ENCODE data around the gene KRT16. TPM values are rescaled to one million over a fixed set of nuclear protein-coding genes. Genes with fewer than 3 reads are reported as not detected.
"Not testable (repeated sequence)": the region's sequence is repeated elsewhere in the genome, so short reads cannot be mapped to it uniquely, and the experiment has no call there.

Gene KRT16
- total and polyA plus RNA-seq, 2 donors (not counting 1 experiment from before 2014, with no cell fraction given): not detected

DNA sequence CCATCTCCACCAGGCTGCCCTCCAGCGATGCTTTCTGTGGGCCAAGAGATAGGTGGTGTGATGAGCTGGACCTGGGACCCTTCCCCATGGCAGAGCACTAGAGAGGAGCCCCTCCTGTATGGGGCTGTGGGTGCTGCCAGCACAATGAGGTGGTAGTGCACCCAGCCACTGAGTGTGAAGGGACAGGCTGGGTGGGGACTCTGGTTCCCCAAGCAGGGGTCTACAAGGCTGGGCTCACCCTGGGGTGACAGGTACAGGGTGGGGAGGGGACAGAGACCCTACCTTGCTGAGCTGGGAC, 15.5 kb upstream of the KRT16 start:
- H3K9me3 ChIP-seq (ENCODE audit: control extremely low read depth in 1 of 3, control insufficient read depth in 2 of 3, insufficient read depth in 1 of 3, low read length in 2 of 3); H3K27ac Mint-ChIP-seq; H2AFZ ChIP-seq (ENCODE audit: insufficient read depth, low read depth, low read length, poor library complexity, severe bottlenecking); H3K9ac ChIP-seq (ENCODE audit: low read length); H3K4me1 ChIP-seq (ENCODE audit: control insufficient read depth in 2 of 2, insufficient read depth in 2 of 2, low read length in 2 of 2); H3K4me3 Mint-ChIP-seq; POLR2A ChIA-PET; H3K36me3 ChIP-seq (replicated peaks in 1 of 2; ENCODE audit: control extremely low read depth in 1 of 2, control insufficient read depth in 1 of 2, extremely low read depth in 1 of 2, insufficient read depth in 2 of 2, low read length in 1 of 2); H4K20me1 ChIP-seq (ENCODE audit: control insufficient read depth, insufficient read depth, low read length, poor library complexity, severe bottlenecking); ATAC-seq (ENCODE audit: low read depth); intact Hi-C loops (cut with micrococcal nuclease); CTCF ChIA-PET; DNase-seq; H3K27ac ChIP-seq (ENCODE audit: low read length in 2 of 2); H3K4me3 ChIP-seq (ENCODE audit: control extremely low read depth in 1 of 5, extremely low read depth in 1 of 5, insufficient read depth in 1 of 5, low read depth in 2 of 5, low read length in 4 of 5); H3K79me2 ChIP-seq (ENCODE audit: control insufficient read depth, insufficient read depth, low read length); H3K9me3 Mint-ChIP-seq (ENCODE audit: insufficient read depth); H3K4me1 Mint-ChIP-seq; H3K4me2 ChIP-seq (replicated peaks; ENCODE audit: low read depth, low read length, poor library complexity, severe bottlenecking); H3K27me3 ChIP-seq (replicated peaks in 1 of 4; ENCODE audit: control extremely low read depth in 1 of 4, control insufficient read depth in 3 of 4, insufficient read depth in 4 of 4, low read length in 3 of 4): not testable (repeated sequence)
- WGBS (ENCODE audit: insufficient coverage): no CpG with 5 or more reads among the region's 1 CpG
- peaks cover 15% of the 10 kb centered on the region for H3K27me3 Mint-ChIP-seq

DNA sequence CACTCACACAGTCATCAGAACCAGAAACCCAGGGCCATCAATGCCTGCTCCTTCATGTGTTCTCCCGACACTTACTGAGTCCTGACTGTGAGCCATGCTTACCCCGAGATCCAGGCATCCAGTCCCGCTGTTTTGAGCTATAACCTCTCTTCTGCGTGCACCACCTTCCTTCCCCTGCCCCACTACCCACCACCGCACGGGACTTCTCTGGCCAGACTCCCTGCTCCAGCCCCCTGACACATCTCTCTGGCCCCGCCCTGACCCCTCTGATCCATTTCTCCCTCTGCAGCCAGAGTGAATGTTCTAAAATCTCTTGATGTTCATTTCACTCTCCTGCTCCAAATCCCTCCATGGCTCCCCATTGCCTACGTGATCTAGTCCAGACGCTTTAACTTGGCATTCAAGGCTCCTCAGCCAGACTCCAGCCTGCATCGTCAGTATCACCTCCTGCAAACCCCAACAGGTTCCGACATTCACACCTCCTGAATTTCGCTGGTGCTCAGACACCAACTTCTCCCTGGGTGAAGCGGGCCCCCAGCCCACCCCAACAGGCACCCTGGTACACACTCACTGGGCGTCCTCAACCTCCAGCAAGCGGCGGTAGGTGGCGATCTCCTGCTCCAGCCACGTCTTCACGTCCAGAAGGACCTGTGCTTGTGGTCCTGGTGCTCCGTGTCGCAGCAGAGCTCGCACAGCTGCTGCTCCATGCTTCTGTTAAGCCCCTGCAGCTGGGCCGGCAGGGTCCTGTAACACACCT, 14.9 kb upstream of the KRT16 start:
- Mint-ChIP-seq H3K9me3 (ENCODE audit: insufficient read depth) (no peaks in the 10 kb centered on the region), H3K4me1 (no peaks in the 10 kb centered on the region), H3K27ac (no peak overlapping the region), H3K4me3 (no peak overlapping the region), H3K27me3 (peaks cover 15% of the 10 kb centered on the region)
- H3K9ac ChIP-seq (ENCODE audit: low read length): no peak overlapping the region
- TF ChIP-seq, protein P1, sequence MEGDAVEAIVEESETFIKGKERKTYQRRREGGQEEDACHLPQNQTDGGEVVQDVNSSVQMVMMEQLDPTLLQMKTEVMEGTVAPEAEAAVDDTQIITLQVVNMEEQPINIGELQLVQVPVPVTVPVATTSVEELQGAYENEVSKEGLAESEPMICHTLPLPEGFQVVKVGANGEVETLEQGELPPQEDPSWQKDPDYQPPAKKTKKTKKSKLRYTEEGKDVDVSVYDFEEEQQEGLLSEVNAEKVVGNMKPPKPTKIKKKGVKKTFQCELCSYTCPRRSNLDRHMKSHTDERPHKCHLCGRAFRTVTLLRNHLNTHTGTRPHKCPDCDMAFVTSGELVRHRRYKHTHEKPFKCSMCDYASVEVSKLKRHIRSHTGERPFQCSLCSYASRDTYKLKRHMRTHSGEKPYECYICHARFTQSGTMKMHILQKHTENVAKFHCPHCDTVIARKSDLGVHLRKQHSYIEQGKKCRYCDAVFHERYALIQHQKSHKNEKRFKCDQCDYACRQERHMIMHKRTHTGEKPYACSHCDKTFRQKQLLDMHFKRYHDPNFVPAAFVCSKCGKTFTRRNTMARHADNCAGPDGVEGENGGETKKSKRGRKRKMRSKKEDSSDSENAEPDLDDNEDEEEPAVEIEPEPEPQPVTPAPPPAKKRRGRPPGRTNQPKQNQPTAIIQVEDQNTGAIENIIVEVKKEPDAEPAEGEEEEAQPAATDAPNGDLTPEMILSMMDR (IDR thresholded peaks at IDR 0.05): no peak
- TF ChIP-seq EZH2 (IDR thresholded peaks at IDR 0.05; ENCODE audit: borderline replicate concordance, insufficient read depth, low read depth, low read length, poor library complexity, severe bottlenecking): no peak
- no peaks in the 10 kb centered on the region for H3K9me3 ChIP-seq (ENCODE audit: control extremely low read depth in 1 of 3, control insufficient read depth in 2 of 3, insufficient read depth in 1 of 3, low read length in 2 of 3)
- 96% methylated on average over 22 of the region's 23 CpGs for WGBS (ENCODE audit: insufficient coverage)
- no peak for DNase-seq
- ATAC-seq (ENCODE audit: low read depth): no peak
- no peaks in the 10 kb centered on the region for H3K4me1 ChIP-seq (ENCODE audit: control insufficient read depth in 2 of 2, insufficient read depth in 2 of 2, low read length in 2 of 2)
- POLR2A ChIA-PET: no interaction called here
- H3K4me3 ChIP-seq (ENCODE audit: control extremely low read depth in 1 of 5, extremely low read depth in 1 of 5, insufficient read depth in 1 of 5, low read depth in 2 of 5, low read length in 4 of 5): no peak overlapping the region
- H3K36me3 ChIP-seq (replicated peaks in 1 of 2; ENCODE audit: control extremely low read depth in 1 of 2, control insufficient read depth in 1 of 2, extremely low read depth in 1 of 2, insufficient read depth in 2 of 2, low read length in 1 of 2): no peaks in the 10 kb centered on the region
- H3K27me3 ChIP-seq (replicated peaks in 1 of 4; ENCODE audit: control extremely low read depth in 1 of 4, control insufficient read depth in 3 of 4, insufficient read depth in 4 of 4, low read length in 3 of 4): no peaks in the 10 kb centered on the region
- CTCF ChIA-PET: no interaction called here
- no peak overlapping the region for H3K4me2 ChIP-seq (replicated peaks; ENCODE audit: low read depth, low read length, poor library complexity, severe bottlenecking)
- no peak overlapping the region for H2AFZ ChIP-seq (ENCODE audit: insufficient read depth, low read depth, low read length, poor library complexity, severe bottlenecking)
- intact Hi-C loops (cut with micrococcal nuclease): no loop called here
- no peaks in the 10 kb centered on the region for H4K20me1 ChIP-seq (ENCODE audit: control insufficient read depth, insufficient read depth, low read length, poor library complexity, severe bottlenecking)
- no peak overlapping the region for H3K27ac ChIP-seq (ENCODE audit: low read length in 2 of 2)
- H3K79me2 ChIP-seq (ENCODE audit: control insufficient read depth, insufficient read depth, low read length): no peaks in the 10 kb centered on the region

DNA sequence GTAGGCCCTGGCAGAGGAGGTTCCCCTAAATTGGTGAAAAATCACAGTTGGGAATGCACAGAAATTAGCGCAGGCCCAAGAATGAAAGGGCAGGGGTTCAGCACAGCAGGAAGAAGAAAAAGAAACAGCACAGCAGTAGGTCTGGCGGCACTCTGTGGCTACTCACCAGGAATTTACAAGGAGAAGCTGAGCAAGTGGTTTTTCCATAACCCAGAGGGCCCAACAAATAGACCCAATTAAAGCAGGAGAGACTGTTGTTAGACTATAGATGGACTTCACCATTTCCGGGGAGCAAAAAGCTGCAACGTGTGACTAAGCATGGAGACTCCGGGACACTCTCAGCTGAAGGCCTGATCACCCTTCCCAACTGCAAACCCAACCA, 14.3 kb upstream of the KRT16 start:
- H3K4me3 ChIP-seq (ENCODE audit: control extremely low read depth in 1 of 5, extremely low read depth in 1 of 5, insufficient read depth in 1 of 5, low read depth in 2 of 5, low read length in 4 of 5); CTCF ChIA-PET; H3K9me3 ChIP-seq (ENCODE audit: control extremely low read depth in 1 of 3, control insufficient read depth in 2 of 3, insufficient read depth in 1 of 3, low read length in 2 of 3); H3K27ac Mint-ChIP-seq; H3K9me3 Mint-ChIP-seq (ENCODE audit: insufficient read depth); H3K4me1 ChIP-seq (ENCODE audit: control insufficient read depth in 2 of 2, insufficient read depth in 2 of 2, low read length in 2 of 2); ATAC-seq (ENCODE audit: low read depth); H3K79me2 ChIP-seq (ENCODE audit: control insufficient read depth, insufficient read depth, low read length); H3K4me3 Mint-ChIP-seq; DNase-seq; H3K27me3 ChIP-seq (replicated peaks in 1 of 4; ENCODE audit: control extremely low read depth in 1 of 4, control insufficient read depth in 3 of 4, insufficient read depth in 4 of 4, low read length in 3 of 4); POLR2A ChIA-PET; H3K27ac ChIP-seq (ENCODE audit: low read length in 2 of 2); H3K9ac ChIP-seq (ENCODE audit: low read length); intact Hi-C loops (cut with micrococcal nuclease); H4K20me1 ChIP-seq (ENCODE audit: control insufficient read depth, insufficient read depth, low read length, poor library complexity, severe bottlenecking); H2AFZ ChIP-seq (ENCODE audit: insufficient read depth, low read depth, low read length, poor library complexity, severe bottlenecking); H3K36me3 ChIP-seq (replicated peaks in 1 of 2; ENCODE audit: control extremely low read depth in 1 of 2, control insufficient read depth in 1 of 2, extremely low read depth in 1 of 2, insufficient read depth in 2 of 2, low read length in 1 of 2); H3K4me2 ChIP-seq (replicated peaks; ENCODE audit: low read depth, low read length, poor library complexity, severe bottlenecking); H3K4me1 Mint-ChIP-seq: not testable (repeated sequence)
- H3K27me3 Mint-ChIP-seq: peaks cover 15% of the 10 kb centered on the region
- 100% methylated on average over 4 of the region's 5 CpGs for WGBS (ENCODE audit: insufficient coverage)

Data from B cell (primary cell).